Cardiac septum (tissue), 1 donor: ENCODE data around the gene FPR3. TPM values are rescaled to one million over a fixed set of nuclear protein-coding genes. Genes with fewer than 3 reads are reported as not detected.
"Not testable (repeated sequence)": the region's sequence is repeated elsewhere in the genome, so short reads cannot be mapped to it uniquely, and the experiment has no call there.

Experiments
- DNase-seq: peaks from one replicate; pipeline ENCODE4 v3.0.0-alpha.2; 2020; ENCODE audit warnings: low spot score
- intact Hi-C: fragments of 100-400 bp; cut with DNase I; formaldehyde crosslinking; loops from one replicate; pipeline ENCODE4 v1.14.0; 2022
- long read RNA-seq: library from polyadenylated mRNA; unstranded; transcript quantifications from one replicate; pipeline ENCODE4 v2.0.0, GENCODE V29; 2021
- total RNA-seq: library from RNA; stranded (reverse); fragmentation: NEBNext Ultra II Directional; extraction: Animal tissue kit (Norgen Biotek cat#: 25700); gene quantifications from one replicate; pipeline ENCODE4 v1.2.1, GENCODE V29; 2021
- donor health status: DM: no; HTN: no; CAD: no.

The FPR3 gene, protein sequence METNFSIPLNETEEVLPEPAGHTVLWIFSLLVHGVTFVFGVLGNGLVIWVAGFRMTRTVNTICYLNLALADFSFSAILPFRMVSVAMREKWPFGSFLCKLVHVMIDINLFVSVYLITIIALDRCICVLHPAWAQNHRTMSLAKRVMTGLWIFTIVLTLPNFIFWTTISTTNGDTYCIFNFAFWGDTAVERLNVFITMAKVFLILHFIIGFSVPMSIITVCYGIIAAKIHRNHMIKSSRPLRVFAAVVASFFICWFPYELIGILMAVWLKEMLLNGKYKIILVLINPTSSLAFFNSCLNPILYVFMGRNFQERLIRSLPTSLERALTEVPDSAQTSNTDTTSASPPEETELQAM
- 3.2 TPM for total RNA-seq
- long read RNA-seq, partial matches to known transcripts: 0 of 1 reads
- long read RNA-seq, other reads (novel, unspliced or antisense): 1 of 1 reads

DNA sequence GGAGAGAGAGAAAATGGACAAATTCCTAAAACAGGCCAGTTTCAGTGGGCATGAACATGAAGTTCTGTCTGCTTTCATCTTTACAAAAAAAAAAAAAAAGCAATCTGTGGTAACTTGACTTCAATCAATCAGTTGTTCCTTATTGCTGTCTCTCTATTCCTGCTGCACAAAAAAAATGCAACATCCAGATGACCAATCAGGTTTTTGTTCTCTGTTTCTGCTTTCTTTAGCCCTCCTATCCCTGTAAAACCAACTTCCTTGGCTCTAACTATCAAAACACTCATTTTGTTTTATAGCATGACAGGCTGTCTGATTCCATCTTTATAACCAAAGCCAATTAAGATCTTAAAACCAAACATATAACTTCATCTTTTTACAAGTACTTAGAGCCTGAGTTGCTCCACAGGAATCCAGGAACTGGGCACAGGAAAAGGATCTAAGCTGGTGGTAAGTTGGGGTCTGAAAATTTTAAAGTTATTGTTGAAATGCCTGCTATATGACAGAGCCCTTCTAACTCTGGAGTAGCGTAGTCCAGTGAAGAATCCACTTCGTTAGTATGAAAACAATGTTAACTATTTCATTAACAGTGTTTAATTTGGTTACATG lies at the start of gene FPR3:
FPR3 (plus strand) TSS at position 273 of the 606 bp plus-strand sequence. CDS start 28,592 bp downstream, outside the sequence.
- intact Hi-C loops: loop anchor here (5.0 kb wide), 1 partner anchor 93 kb away; no protein-coding TSS in a partner anchor
- no peak for DNase-seq

DNA sequence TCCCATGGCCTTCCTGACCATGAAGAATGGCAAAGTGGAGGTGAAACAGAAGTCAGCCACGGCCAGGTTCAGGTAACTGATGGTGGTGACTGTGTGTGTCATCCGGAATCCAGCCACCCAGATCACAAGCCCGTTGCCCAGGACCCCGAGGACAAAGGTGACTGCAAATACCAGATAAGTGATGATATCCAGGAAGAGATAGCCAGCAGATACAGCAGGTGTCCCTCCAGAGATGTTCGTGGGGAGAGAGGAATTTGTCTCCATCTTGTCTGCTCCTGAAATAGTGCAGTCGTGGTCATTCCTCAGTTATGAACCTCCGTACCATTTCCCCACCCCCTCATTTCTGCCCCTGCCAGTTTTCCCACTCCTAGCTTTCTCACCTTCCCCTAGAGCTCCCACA lies 48.2 kb upstream of the FPR3 start:
- DNase-seq: no peak
- intact Hi-C loops: no loop called here

DNA sequence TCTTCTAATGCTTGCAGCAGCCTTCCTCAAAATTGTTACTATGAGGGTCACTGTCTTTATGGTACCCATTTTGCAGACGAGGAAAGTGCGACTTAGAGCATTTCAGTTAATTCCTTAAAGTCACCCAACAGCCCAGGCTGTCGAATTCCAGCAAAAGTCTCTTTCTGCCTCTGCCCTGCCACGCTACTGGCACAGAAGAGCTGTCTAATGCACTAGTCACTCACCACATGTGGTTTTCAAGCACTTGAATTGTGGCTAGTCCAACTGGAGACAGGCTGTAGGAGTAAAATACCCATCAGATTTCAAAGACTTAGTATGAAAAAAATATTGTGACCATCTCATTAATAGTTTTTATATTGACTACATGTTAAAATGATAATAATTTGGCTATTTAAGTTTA lies 45.0 kb upstream of the FPR3 start:
- no peak for DNase-seq
- intact Hi-C loops: no loop called here

DNA sequence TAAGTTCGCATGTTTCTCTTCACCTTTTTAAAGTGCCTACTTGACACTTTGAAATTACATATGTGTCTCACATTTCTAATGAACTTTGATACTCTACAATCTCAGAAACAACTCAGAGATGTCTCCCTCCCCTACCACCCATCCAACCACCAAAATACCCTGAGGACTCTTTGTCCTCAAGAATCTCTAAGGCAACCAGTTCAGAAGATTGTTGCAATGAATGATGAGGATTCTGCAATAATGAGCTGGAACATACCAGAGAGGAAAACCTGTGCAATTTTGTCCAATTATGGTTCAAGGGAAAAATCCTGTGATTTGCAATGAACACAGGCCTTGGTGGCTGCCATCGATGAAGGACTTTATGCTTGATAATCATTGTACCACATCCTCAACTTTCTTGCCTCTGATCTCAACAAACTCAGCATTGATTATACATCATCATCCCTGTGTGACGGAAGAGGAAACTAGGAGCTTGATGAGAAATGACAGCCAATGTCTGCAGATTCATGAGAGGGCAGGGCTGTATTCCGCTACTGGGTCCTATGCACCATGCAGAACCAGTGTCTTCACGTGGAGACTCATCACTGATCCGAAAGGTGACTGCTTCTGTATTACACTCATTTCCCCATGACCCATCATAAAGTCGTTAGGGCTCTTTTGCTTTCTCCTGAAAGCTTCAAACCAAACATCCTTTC lies 44.4 kb upstream of the FPR3 start:
- intact Hi-C loops: no loop called here
- no peak for DNase-seq

DNA sequence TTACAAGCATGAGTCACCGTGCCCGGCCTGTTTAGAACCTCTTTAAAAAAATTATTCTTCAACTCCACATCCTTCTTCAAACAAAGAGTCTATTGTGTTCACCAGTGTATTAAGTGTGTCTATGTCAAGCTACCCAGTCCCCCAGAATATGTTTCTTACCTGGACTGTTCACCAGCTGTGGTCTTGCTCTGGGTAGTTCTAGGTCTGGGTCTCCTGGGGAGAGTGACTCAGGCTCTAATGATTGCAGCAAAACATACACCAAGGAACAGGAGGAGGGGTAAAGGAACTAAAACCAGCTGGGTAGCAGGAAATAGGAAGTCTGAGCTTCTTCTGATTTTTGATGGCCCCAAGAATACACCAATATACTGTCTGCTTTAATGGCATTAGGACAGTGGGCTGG lies 43.3 kb upstream of the FPR3 start, which contains the start of gene FPR1:
FPR1 (minus strand) TSS at position 224 of the 400 bp plus-strand sequence. CDS start 4,884 bp downstream, outside the sequence.
- intact Hi-C loops: no loop called here
- DNase-seq: no peak

DNA sequence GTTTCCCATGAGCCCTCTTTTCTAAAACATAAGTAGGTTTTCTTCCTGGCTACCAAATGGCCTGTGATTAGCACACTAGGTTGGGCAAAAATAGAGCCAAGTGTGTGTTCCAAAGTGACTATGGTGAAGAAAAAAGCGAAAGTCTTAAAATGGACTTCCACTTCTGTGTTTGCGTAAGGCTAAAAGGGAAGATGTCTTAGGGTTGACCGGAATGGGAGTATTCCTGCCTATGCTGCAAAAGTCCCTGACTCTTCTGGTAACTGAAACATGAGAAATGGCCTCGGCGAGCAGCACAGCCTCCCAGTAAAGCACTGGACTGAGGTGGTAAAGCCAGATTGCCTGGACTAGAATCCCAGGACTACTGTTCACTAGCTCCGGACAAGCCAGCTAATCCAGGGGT lies 40.8 kb upstream of the FPR3 start:
- no peak for DNase-seq
- intact Hi-C loops: no loop called here

DNA sequence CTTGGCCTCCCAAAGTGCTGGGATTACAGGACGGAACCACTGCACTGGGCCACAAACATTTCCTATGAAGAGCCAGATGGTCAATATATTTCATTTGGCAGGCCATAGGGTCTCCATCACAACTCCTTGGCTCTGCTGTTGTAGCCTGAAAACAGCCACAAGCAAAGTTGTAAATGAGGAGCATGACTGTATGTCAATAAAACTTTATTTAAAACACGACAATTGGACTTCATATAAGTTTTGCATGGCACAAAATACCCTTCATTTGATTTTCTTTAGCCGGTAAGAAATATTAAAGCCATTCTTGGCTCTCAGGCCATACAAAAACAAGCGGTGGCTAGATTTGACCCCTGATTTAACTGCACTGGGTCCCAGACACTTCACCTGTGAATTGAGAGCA lies 40.2 kb upstream of the FPR3 start:
- intact Hi-C loops: no loop called here
- DNase-seq: no peak

DNA sequence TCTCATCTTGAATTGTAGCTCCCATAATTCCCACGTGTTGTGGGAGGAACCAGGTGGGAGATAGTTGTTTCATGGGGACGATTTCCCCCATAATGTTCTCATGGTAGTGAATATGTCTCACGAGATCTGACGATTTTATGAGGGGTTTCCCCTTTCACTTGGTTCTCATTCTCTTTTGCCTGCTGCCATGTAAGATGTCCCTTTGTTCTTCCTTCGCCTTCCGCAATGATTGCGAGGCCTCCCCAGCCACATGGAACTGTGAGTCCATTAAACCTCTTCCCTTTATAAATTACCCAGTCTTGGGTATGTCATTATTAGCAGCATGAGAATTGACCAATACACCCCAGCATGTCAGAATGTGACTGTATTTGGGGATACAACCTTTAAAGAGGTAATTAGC lies 39.4 kb upstream of the FPR3 start:
- intact Hi-C loops: no loop called here
- DNase-seq: no peak

DNA sequence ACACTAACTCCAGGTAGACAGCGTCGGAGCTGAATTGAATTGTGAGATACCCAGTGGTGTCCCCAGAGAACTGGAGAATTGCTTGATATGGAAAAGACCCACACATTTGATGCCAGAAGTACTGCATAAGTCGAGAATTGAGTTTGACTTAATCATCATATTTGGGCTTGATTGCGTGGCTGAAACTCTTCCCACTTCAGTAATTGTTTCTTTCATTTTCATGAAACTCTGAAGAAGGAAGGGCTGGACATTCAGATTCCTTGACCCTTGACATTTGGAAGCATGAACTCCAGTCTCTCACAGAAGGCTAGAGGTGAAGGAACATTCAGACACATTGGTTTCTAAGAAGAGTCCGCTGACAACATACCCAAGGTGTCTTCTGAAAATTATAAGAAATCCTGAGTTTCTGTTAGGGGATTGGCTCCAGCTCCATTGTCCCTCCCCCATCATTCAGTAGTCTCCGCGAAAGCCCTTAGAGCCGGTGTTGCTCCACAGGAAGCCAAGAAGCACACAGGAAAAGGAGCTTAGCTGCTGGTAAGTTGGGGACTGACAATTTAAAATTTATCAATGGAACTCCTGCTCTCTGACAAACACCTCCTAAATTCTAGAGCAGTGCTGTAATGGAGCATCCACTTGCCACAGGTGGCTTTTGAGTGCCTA lies 34.1 kb upstream of the FPR3 start, which contains the start of gene FPR2:
FPR2 (plus strand) TSS at position 484 of the 660 bp plus-strand sequence. CDS start 7,479 bp downstream, outside the sequence.
- no peak for DNase-seq
- intact Hi-C loops: no loop called here

DNA sequence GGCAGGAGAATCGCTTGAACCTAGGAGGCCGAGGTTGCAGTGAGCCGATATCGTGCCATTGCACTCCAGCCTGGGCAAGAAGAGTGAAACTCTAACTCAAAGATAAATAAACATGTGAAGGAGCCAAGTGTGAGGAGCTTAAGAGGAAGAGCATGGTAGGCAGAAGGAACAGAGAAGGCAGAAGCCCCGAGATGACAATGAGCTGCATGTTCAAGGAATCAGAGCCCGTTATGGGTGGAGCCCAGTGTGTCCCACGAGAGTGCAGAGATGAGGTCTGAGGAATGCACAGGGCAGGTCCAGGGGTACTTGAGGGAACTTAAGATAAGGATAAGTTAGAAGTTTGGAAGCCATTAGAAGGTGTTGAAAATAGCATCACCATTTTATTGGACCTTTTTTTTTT lies 33.3 kb upstream of the FPR3 start:
- intact Hi-C loops: no loop called here
- no peak for DNase-seq

DNA sequence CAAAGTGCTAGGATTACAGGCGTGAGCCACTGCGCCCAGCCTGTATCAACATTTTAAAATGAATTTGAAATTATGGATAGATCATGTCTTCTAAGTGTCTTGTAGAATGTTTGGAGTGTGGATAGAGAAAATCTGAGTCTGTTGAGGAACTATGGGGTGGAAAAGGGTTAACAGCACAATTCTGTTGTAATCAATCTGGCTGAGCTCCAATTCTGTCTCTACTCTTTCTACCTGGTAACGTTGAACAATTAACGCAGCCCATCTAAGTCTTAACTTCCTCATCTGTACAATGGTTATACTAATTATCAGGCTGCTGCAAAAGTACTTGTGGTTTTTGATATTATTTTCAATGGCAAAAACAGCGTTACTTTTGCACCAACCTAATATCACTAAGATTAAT lies 29.9 kb upstream of the FPR3 start:
- no peak for DNase-seq
- intact Hi-C loops: no loop called here

DNA sequence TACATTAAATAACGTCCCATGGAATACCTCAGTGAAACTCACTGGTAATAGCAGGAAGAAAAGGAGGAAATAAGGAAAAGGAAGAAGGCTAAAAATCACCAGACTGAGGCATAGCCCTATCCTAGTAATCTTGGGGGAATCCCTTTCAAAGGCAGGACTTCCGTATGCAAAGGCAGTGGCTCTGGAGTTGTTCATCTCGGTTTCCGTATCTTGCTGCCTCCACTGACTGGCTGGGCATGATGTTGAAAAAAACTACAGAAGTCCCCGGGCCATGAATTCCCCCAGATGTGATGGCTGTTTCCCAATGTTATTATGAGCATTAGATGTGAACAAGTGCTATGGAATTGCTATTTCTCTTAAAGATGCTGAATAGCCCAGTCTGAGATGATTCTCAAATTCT lies 28.5 kb upstream of the FPR3 start:
- DNase-seq: no peak
- intact Hi-C loops: no loop called here

DNA sequence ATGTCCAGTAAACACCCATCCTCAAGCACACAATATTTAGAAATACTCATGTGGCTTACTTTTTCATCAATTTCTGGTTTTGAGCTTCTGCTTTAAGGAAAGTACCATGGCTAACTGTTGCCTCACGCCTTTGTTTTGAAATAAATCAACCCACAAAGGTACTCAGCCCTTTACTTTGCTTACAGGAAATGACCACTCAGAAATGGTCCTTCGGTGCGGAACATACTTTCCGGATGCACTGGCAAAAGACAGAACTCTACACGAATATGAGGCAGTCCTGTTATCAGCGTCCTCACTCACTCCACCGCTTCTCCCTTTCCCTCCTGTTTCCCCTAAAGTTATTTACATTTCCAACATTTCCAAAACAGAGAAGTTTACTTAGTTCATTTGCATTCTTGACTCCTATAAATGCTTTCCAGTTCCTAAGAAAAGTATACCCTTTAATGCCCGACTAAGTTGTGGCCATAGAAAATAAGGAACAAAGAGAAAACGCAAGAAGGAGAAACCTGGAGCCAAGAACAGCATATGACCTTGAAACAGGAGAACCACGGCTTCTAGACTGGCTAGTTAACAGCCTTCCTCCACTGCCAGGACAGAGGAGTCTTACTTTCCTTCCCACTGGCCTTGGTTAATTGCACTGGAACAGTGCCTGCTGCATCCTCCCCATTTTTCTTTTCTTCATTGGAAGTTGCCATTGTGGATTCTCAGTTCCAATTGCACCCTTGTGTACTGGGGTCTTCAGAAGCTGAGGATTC lies 23.4 kb upstream of the FPR3 start:
- intact Hi-C loops: no loop called here

DNA sequence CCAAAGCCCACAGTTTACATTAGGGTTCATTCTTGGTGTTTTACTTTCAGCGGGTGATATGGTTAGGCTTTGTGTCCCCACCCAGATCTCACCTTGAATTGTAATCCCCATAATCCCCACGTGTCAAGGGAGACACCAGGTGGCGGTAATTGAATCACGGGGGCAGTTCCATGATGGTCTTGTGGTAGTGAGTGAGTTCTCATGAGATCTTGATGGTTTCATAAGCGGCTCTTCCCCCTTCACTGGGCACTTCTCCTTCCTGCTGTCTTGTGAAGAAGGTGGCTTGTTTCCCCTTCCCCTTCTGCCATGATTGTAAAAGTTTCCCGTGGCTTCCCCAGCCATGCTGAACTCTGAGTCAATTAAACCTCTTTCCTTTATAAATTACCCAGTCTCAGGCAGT lies 22.0 kb upstream of the FPR3 start:
- DNase-seq: no peak
- intact Hi-C loops: no loop called here

More for the DNA sequence above, 23.4 kb upstream of the FPR3 start:
- no peak for DNase-seq

DNA sequence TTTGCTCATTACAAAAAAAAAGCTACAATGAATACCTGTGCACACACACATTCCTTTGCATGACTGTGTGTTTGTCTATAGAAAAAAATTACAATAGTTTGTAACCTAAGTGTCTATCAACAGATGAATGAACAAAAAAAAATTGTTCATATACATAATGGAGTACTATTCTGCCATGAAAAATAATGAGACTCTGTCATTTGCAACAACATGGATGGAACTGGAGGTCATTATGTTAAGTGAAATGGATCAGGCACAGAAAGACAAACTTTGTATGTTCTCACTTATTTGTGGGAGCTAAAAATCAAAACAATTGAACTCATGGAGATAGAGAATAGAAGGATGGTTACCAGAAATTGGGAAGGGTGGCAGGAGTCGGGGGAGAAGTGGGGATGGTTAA lies 18.4 kb upstream of the FPR3 start:
- intact Hi-C loops, DNase-seq: not testable (repeated sequence)

DNA sequence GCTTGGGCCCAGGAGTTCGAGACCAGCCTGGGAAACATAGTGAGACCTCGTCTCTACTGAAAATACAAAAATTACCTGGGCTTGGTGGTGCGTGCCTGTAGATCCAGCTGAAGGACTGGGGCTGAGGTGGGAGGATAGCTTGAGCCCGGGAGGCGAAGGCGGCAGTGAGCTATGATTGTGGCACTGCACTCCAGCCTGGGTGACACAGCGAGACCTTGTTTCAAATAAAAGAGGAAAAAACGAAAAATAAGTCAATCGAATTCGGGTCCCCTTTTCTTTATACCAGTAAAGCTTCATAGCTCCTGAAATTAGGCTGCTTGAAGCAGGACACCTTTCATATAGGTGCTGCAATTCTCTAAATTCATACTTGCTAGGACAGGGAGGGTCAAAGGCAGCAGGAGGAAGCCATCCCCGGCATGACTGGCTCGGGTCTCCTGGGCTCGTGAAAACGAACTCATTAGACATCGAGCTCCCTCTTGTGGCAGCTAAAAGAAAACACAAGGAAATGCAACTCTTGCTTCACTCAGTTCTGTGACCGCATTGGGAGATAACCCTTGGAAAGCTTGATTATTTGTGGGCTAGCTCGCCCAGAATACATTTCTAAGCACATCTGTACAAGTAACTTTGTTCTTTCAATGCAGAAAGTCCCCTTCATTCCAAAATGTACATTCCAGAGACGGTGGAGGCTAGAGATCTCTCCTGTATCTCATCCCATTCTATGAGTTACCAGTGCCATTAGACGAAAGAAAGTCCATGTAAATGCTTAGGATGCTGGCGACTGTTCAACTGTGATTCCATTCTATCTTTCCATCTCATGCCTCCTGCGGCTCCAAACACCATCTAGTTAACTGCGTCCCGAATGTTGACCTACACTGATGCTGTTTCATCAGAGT lies 17.1 kb upstream of the FPR3 start:
- intact Hi-C loops: no loop called here
- peak; percentile 84 for DNase-seq

DNA sequence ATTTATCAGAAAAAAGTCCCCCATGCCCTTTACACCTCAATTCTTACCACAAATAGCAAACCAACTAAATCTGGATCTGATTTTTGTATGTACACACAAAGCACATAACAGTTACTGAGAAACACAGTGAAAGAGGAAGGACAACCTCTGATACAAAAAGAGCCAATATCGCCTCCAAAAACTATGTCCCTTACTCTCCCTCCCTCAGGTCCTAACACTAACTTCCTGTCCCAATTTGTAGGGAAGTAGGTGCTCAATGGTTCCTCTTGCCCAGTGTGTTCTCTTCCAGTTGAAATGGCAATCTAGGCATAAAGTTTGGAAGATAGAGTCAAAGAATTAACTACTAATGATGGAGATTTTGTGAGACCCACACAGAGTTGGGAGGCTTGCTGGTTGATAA lies 15.8 kb upstream of the FPR3 start:
- intact Hi-C loops: no loop called here
- no peak for DNase-seq

DNA sequence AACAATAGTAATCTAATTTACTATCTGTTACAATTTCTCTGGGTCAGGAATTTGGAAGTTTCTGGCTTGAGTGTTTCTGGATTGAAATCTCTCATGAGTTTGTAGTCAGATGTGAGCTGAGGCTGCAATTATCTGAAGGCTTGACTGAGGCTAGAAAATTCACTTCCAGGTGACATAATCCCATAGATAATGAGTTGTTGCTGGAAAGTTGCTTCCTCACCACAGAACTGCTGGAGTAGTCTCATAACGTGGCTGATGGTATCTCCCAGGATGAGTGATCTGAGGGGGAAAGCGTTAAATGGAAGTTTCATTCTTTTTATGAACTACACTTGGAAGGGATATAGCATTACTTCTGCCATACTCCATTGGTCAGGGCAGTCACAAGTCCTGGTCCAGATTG lies 15.3 kb upstream of the FPR3 start:
- intact Hi-C loops: no loop called here
- DNase-seq: no peak
